Kidney (tissue), 14 donors: ENCODE measurements around the gene SPHK2. TPM values are rescaled to one million over a fixed set of nuclear protein-coding genes. Genes with fewer than 3 reads are reported as not detected.

ENCODE experiments used
- DNase-seq, 5 donors: peaks; one replicate each; pipeline ENCODE4 v3.0.0-alpha.2; 2013 to 2020
- FAIRE-seq: peaks from 2 replicates; lab custom pipeline; 2012; peaks lifted over from hg19 to GRCh38; lab: Jason Lieb, UNC
- H3K27ac ChIP-seq, 2 donors: one replicate each; pipeline ENCODE4 v1.7.0; 2013; ENCODE audit warnings: low read depth in 2 of 2, low read length in 2 of 2, inconsistent platforms in 1 of 2
- H3K27me3 ChIP-seq: one replicate; pipeline ENCODE4 v1.7.1; 2013; ENCODE audit warnings: low read length, inconsistent platforms; ENCODE audit not compliant: control insufficient read depth, insufficient read depth
- H3K36me3 ChIP-seq, 3 donors: one replicate each; pipeline versions ENCODE4 v1.7.0 to v1.7.1; 2013; ENCODE audit warnings: low read length in 3 of 3, control low read depth in 1 of 3, inconsistent platforms in 1 of 3; ENCODE audit not compliant: insufficient read depth in 3 of 3, control insufficient read depth in 2 of 3
- H3K4me1 ChIP-seq, 3 donors: one replicate each; pipeline versions ENCODE4 v1.7.0 to v1.7.1; 2013; ENCODE audit warnings: low read length in 3 of 3, inconsistent platforms in 1 of 3, low read depth in 1 of 3; ENCODE audit not compliant: control insufficient read depth in 2 of 3, insufficient read depth in 2 of 3
- H3K4me3 ChIP-seq, 3 donors: one replicate each; pipeline versions ENCODE4 v1.7.0 to v1.8.1; 2013; ENCODE audit warnings: low read length in 3 of 3, control low read depth in 1 of 3, inconsistent platforms in 1 of 3
- H3K9ac ChIP-seq, 3 donors: one replicate each; pipeline versions ENCODE4 v1.7.0 to v1.7.1; 2013; ENCODE audit warnings: low read length in 3 of 3, control low read depth in 1 of 3, inconsistent platforms in 1 of 3
- H3K9me3 ChIP-seq, 3 donors: one replicate each; pipeline versions ENCODE4 v1.7.0 to v1.7.1; 2013; ENCODE audit warnings: low read length in 3 of 3, control low read depth in 1 of 3, inconsistent platforms in 1 of 3; ENCODE audit not compliant: control insufficient read depth in 2 of 3, insufficient read depth in 1 of 3
- intact Hi-C: fragments of 100-400 bp; cut with DNase I; formaldehyde crosslinking; loops from one replicate; pipeline ENCODE4 v1.11.1; 2022
- polyA plus RNA-seq: library from polyadenylated mRNA; stranded (reverse); fragments of 350-450 nt; fragmentation: Illumina TruSeq; extraction: RNeasy Lipid Tissue Mini Kit (QIAGEN cat#74804); gene quantifications from one replicate; pipeline ENCODE4 v1.2.3, GENCODE V29; 2014; ENCODE audit warnings: low read depth, low replicate concordance; ENCODE audit not compliant: insufficient read depth
- total RNA-seq: library from RNA; stranded (reverse); fragmentation: NEBNext Ultra II Directional; extraction: Animal tissue kit (Norgen Biotek cat#: 25700); gene quantifications from one replicate; pipeline ENCODE4 v1.2.1, GENCODE V29; 2021
- TF ChIP-seq, protein P1 (sequence below): IDR thresholded peaks from 3 replicates; pipeline ENCODE4 v1.5.1; 2012; ENCODE audit warnings: mild to moderate bottlenecking, moderate library complexity, borderline replicate concordance; ENCODE audit not compliant: insufficient read depth; ENCODE audit errors: extremely low read depth
- donor health status: control.
- donor health status: control.
- donor health status: control.
- donor health status: control.
- donor health status: control.
- donor health status: DM: yes; HTN: yes; CAD: no.
- donor health status: Normal renal cell carcinoma (clear cell type).

The SPHK2 gene
- total and polyA plus RNA-seq, 2 donors from 2014 or later: 23.3 to 37.2 TPM

DNA sequence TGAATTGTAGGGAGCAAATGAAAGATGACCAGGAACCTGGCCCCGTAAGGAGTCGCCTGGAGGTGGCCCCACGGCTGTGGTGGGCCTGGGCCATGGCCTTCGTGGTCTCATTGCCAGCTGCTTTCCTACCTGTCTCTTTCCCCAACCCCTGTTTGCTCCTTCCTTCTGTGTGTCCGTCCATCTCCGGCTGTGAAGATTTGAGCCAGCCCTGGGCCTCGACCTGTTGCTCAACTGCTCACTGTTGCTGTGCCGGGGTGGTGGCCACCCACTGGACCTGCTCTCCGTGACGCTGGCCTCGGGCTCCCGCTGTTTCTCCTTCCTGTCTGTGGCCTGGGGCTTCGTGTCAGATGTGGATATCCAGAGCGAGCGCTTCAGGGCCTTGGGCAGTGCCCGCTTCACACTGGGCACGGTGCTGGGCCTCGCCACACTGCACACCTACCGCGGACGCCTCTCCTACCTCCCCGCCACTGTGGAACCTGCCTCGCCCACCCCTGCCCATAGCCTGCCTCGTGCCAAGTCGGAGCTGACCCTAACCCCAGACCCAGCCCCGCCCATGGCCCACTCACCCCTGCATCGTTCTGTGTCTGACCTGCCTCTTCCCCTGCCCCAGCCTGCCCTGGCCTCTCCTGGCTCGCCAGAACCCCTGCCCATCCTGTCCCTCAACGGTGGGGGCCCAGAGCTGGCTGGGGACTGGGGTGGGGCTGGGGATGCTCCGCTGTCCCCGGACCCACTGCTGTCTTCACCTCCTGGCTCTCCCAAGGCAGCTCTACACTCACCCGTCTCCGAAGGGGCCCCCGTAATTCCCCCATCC is 9.4 kb downstream of the SPHK2 start:
- H3K9me3 ChIP-seq: no peaks in the 10 kb centered on the region
- FAIRE-seq: no peak
- peak in 2 of 5 donors; percentile 73 to 82 for DNase-seq
- no peak overlapping the region for H3K4me3 ChIP-seq
- H3K27me3 ChIP-seq: no peaks in the 10 kb centered on the region
- H3K27ac ChIP-seq: no peak overlapping the region
- TF ChIP-seq, protein P1, sequence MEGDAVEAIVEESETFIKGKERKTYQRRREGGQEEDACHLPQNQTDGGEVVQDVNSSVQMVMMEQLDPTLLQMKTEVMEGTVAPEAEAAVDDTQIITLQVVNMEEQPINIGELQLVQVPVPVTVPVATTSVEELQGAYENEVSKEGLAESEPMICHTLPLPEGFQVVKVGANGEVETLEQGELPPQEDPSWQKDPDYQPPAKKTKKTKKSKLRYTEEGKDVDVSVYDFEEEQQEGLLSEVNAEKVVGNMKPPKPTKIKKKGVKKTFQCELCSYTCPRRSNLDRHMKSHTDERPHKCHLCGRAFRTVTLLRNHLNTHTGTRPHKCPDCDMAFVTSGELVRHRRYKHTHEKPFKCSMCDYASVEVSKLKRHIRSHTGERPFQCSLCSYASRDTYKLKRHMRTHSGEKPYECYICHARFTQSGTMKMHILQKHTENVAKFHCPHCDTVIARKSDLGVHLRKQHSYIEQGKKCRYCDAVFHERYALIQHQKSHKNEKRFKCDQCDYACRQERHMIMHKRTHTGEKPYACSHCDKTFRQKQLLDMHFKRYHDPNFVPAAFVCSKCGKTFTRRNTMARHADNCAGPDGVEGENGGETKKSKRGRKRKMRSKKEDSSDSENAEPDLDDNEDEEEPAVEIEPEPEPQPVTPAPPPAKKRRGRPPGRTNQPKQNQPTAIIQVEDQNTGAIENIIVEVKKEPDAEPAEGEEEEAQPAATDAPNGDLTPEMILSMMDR: no peak
- peaks cover 0 to 27% (median 16%) of the 10 kb centered on the region in 3 donors for H3K4me1 ChIP-seq
- H3K36me3 ChIP-seq: peaks cover 0 to 6% (median 5%) of the 10 kb centered on the region in 3 donors
- intact Hi-C loops: no loop called here
- no peak overlapping the region for H3K9ac ChIP-seq

DNA sequence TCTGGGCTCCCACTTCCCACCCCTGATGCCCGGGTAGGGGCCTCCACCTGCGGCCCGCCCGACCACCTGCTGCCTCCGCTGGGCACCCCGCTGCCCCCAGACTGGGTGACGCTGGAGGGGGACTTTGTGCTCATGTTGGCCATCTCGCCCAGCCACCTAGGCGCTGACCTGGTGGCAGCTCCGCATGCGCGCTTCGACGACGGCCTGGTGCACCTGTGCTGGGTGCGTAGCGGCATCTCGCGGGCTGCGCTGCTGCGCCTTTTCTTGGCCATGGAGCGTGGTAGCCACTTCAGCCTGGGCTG is 9.9 kb downstream of the SPHK2 start:
- Histone ChIP-seq H3K4me1 (peaks cover 3 to 30% (median 20%) of the 10 kb centered on the region in 3 donors), H3K27ac (no peak overlapping the region), H3K4me3 (no peak overlapping the region), H3K9ac (no peak overlapping the region), H3K9me3 (no peaks in the 10 kb centered on the region), H3K36me3 (peaks cover 0 to 6% (median 5%) of the 10 kb centered on the region in 3 donors), H3K27me3 (no peaks in the 10 kb centered on the region)
- FAIRE-seq (no peak), DNase-seq (peak in 1 of 5 donors; percentile 80)
- TF ChIP-seq, protein P1: no peak
- intact Hi-C loops: no loop called here

DNA sequence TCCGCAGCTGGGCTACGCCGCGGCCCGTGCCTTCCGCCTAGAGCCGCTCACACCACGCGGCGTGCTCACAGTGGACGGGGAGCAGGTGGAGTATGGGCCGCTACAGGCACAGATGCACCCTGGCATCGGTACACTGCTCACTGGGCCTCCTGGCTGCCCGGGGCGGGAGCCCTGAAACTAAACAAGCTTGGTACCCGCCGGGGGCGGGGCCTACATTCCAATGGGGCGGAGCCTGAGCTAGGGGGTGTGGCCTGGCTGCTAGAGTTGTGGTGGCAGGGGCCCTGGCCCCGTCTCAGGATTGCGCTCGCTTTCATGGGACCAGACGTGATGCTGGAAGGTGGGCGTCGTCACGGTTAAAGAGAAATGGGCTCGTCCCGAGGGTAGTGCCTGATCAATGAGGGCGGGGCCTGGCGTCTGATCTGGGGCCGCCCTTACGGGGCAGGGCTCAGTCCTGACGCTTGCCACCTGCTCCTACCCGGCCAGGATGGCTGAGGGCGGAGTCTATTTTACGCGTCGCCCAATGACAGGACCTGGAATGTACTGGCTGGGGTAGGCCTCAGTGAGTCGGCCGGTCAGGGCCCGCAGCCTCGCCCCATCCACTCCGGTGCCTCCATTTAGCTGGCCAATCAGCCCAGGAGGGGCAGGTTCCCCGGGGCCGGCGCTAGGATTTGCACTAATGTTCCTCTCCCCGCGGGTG is 10.4 kb downstream of the SPHK2 start:
- Histone ChIP-seq H3K36me3 (peaks cover 0 to 6% (median 5%) of the 10 kb centered on the region in 3 donors), H3K9me3 (no peaks in the 10 kb centered on the region), H3K4me3 (no peak overlapping the region), H3K27me3 (no peaks in the 10 kb centered on the region), H3K4me1 (peaks cover 4 to 30% (median 22%) of the 10 kb centered on the region in 3 donors), H3K27ac (peak overlapping the region; percentile 43 to 48), H3K9ac (no peak overlapping the region)
- intact Hi-C loops: no loop called here
- FAIRE-seq (no peak), DNase-seq (peak; percentile 78 to 90 (median 86))
- TF ChIP-seq, protein P1: no peak
